UCSD-AML1 (cell line): Measurements from ENCODE around the gene PRKAG2.
A peak's percentile ranks its signal among the peaks of the same experiment; 100 is the strongest.
"Not testable (repeated sequence)": the region's sequence is repeated elsewhere in the genome, so short reads cannot be mapped to it uniquely, and the experiment has no call there.

Experiments
- DNase-seq: peaks from one replicate; lab custom pipeline; 2025; ENCODE audit not compliant: unreplicated experiment; lab: John Stamatoyannopoulos, UW

The PRKAG2 gene

DNA sequence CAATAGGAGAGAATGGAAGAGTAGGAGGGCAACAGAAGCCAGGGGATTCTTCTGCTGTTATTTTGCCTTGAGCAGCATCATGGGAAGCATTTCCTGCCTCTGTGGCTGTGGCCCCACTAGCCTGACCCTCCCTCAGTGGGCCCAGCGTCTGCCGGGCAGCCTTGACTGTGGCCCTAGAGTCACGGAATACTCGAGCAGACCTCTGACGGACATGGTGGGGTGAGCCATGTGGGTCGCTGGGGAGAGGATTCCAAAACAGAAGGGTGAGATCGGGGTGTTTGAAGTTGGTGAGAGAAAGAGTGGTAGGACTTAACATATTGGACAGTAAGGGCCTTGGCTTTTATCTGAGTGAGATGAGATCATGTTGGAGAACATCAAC lies 8.3 kb upstream of the PRKAG2 start:
- DNase-seq, result no peak

DNA sequence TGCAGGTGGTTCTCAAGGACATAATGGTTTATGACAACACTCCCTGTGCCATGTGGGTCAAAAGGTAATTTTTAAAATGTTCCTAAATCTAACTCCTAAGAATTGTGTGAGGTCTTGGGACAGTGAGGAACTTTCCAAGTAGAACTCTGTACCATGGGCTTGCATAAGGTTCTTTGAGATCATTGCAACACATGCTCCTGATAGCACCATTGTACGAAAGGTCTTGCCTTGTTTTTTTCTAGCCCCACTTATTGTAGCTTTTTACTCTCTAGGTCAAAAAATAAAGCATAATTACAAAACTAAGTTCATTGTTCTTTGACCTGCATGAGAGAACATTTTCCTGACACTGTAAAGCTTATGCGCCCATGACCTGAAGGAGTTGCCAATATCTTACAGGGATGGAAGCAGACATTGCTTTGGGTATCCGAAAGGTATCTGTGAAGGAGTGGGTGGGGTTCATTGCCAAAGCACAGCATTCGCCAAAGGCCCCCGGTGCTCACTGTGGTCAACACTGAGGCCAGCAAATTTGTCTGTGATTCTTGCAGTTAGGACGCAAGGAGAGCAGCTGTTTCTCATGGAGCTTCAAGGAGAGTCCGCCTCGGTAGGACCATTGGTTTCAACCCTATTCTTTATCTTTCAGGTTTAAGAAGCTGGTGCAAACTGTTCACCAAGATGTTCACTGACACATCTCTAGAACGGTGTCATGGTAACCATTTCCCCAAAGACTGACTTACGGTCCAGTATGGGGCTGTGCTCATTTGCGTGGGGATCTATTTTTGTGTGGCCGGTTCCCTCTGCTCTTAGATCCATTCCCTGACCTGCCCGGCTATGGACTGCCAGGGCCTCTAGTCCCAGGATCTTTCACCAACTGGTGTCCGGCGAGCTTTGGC lies 7.6 kb upstream of the PRKAG2 start:
- no peak for DNase-seq

DNA sequence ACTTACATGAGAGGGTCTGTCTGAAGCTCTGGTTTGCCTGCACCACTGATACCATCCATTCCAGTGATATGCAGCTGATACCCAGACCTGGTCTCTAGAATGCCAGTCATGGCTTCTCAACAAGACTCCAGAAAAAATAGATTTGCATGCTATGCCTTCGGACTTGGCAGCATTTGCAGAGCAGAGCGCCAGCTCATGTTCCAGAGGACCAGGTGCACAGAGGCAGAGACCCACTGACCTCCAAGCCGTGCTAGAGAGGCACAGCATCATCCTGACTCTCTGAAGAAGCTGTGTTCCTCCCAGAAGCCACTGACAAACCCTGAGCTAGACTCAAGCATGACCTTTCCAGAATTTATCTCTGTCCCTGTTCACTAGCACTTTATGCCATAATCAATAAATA lies 6.9 kb upstream of the PRKAG2 start:
- no peak for DNase-seq

DNA sequence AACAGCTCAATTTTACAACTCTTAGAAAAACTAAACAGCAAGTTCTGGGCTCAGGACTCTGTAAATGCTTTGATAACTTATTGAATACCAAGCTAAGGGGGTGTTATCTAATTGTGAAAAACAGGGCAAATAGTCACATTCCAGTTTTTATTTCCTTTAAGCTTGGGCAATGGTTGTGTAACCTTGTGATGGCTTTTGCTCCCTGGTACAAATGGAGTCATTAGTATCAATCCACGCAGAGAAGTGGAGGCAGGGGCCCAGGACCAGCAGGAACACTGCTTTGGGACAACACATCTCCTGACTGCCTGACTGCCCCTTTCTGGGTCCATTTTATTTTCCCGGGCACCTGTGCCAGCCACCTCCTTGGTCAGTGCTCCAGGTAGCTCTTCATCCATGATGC lies 5.8 kb upstream of the PRKAG2 start:
- DNase-seq, result no peak

DNA sequence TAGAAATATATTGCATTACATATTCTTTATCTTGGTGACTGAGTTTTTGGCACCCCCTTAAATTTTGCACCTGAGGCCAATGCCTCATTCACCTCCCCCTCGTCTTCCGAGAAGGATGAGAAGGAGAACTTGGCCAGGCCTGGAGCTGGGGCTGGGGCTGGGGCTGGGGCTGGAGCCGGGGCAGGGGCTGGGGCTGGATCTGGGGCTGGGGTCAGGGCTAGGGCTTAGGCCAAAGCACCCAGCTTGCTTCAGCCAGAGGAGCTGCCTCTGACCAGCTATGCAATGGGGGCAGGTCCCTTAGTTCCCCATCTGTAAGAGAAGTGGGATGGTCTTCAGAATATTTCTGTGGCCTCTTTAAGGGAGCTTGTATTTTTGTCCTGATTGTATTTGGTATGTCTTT lies 3.8 kb upstream of the PRKAG2 start:
- no peak for DNase-seq

DNA sequence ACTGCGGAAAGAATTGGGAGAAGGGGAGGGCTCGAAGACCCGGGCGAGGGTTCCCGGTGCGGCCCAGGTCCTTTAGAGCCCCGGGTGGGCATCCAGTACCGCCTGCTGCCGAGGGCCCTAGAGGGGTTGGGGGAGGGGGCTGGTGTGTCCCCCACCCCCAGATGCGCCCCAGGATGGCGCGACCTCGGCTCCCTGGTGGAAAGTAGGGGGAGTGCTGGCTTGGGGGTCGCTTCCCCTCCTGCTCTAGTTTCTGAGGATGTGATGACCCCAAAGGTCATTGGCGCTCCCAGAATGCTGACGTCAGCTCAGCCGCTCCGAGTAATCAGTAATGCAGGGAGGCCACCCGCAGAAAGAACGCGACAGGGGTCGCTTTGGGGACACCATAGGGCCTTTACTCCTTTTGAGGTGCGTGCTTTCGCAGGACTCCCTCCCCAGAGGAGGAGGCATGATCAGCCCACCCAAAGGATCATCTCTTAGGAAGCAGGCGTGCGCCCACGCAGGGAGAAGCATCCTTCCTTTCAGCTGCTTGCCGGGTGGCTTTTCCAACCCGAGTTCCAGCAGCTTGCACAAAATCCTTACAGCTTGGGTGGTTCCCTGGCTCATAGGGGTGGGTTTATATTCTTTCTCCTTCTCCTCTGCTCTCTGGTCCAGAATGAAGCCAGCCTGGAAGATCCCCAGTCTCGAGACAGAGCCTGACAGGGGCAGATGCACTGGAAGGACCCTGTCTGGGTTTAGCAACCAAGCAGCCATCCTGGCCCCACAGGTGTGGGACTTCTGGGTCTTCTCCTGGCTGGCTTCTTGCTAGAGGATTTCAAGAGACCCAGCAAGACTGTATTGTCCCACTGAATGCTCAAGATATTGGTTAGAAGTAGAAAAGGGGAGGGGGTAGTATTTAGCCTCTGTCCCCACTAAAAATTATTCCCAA lies 1.3 kb upstream of the PRKAG2 start:
- no peak for DNase-seq

DNA sequence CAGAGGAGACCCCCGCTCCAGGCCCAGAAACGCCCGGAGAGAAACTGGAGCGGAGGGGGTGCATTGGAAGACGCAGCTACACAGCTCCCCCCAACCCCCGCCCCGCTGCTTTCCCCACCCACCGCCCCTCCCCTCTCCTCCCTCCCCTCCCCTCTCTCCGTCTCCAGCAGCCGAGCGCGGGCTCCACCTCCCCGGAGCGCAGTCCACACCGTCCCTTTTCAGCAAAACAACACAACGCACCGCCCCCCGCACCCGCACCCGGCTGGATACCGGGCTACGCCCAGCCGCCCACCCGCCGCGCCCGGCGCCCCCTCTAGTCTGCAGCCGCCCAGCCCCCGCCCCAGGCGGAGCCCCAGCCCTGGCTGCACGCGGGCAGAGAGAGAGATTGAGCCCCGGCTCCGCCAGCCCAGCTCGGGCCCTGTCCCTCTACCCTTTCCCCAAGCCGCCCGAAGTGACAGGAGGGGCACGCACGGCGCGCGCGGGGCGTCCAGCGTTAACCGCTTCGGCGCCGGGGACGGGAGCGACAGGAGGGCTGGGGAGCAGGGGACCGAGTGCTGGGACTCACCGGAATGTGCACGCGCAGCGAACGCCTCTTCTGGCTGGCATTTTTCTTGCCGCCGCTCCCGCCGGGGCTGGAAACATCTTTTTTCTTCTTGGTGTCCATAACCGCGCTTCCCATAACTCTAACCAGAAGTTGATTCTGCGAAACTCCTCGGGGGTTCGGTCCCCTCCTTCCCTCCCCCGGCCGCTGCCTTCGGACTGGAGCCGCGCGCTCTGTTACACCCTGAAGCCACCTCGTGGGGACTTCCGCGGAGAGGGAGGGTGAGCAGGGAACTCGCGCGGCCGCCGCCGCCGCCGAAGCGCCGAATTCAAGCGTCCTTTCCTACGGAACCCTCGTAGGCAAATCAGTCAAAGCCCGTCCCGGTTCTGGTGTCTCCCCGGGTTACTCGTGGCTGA lies 695 bp downstream of the PRKAG2 start:
- DNase-seq, result peak; percentile 53

DNA sequence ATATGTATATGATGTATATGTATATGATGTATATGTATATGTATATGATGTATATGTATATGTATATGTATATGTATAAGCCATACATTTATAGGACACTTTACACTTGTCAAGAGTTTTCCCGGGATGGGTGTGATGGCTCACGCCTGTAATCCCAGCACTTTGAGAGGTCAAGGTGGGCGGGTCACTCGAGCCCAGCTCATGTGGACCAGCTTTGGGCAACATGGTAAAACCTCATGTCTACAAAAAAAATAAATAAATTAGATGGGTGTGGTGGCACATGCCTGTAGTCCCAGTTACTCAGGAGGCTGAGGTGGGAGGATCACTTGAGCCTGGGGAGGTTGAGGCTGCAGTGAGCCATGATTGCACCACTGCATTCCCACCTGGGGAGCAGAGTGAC lies 2.4 kb downstream of the PRKAG2 start:
- DNase-seq, result not testable (repeated sequence)

DNA sequence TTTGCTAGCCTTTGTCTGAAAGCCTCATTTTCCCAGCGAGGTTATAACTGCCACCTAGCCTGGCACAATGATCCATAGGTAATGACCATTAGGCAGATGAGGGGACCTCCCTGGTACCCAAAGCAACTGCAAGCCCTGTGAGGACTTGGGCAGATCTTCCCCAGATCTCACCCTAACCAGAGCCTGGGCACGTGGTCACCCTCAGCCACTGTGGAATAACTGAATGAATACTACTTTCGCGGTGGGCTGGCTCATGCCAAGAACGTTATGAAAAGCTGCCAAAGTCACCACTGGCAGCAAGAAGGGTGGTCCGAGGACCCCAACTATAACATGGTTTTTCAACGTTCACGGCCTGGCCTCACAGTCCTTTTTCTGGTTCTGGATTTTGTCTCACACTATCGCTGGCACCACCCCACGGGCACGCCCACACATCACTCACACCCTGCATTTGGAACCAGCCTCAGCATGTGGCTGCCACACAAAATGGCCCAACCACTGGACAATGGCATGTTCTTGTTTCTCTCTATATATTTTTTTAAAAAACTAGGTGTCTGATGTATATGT lies 3.4 kb downstream of the PRKAG2 start:
- DNase-seq, result no peak

DNA sequence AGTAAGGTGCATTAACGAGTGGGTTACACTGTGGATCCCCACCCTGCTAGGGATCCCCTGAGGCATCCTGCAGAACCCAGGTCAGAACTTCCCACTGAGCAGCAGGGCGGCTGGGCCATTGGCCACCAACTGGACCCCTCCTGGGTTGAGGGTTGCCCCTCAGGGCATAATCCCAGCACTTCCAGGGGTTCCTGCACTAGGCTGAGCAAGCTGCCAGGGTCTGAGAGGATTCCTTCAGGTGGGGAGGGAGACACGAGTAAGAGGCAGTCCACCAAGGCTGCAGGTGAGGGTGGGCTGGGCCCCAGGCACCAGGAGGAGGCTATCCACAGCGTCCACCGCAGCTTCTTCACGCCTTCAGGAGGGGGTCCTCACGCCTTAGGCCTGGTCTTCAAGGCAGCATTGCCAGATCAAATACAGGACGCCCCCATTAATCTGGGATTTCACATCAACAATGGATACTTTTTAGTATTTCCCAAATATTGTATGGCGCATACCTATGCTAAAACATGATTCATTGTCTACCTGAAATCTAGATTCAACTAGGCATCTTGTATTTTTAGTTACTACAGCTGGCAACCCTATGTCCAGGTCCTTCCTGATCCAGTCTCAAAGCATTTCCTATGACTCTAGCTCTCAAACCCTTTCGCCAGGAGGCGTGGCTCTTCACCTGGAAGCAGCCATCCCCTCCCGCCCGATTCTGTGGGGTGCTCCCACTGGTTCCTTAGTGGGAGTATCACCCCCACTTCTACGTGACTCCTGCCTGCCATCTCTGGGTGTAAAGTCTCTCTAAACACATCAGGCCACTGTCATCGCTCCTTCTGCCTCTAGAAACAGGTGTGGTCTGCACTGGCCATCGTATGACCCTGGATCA lies 4.1 kb downstream of the PRKAG2 start:
- no peak for DNase-seq

DNA sequence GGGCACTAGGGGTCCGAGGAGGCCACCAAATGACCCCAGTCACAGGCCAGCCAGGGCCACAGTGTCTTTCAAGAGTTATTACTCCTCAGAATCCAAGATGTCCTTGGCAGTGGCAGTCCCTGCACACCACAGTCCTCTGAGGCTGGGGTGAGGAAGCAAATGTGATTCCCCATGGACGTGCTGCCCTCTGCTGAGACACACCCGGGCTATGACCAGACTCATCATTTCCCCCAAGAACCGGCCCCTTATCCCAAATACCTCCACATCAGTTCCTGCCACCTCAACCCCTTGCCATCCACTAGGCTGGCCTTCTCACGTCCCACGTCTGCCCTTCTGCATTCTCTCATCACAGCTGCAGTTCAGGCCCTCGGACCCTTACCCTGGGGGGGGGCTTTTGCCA lies 5.0 kb downstream of the PRKAG2 start:
- DNase-seq, result no peak

DNA sequence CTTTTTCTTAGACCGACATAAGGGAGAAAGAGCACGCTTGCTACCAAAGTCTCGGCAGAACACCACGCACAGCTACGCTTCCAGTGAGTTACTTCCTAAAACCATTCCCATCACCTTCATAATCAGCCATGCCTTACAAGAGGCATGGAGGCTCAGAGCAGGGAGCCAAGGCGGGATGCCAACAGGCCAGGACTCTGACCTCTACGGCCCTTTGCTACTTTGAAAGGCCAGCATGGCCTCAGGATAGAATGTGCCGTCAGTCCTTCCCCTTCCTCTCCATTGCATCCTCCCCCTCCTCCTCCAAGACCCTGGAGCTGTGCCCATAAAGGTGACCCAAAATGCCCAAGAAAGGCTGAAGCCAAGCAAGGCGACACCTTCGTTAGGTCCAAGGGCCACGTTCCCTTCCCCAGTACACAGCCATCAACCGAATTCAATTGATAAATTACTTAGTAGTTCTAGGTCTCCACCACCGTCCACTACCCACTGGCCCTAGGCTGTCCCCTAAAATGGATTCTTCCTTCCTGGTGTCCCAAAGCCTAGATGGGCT lies 5.7 kb downstream of the PRKAG2 start:
- no peak for DNase-seq

DNA sequence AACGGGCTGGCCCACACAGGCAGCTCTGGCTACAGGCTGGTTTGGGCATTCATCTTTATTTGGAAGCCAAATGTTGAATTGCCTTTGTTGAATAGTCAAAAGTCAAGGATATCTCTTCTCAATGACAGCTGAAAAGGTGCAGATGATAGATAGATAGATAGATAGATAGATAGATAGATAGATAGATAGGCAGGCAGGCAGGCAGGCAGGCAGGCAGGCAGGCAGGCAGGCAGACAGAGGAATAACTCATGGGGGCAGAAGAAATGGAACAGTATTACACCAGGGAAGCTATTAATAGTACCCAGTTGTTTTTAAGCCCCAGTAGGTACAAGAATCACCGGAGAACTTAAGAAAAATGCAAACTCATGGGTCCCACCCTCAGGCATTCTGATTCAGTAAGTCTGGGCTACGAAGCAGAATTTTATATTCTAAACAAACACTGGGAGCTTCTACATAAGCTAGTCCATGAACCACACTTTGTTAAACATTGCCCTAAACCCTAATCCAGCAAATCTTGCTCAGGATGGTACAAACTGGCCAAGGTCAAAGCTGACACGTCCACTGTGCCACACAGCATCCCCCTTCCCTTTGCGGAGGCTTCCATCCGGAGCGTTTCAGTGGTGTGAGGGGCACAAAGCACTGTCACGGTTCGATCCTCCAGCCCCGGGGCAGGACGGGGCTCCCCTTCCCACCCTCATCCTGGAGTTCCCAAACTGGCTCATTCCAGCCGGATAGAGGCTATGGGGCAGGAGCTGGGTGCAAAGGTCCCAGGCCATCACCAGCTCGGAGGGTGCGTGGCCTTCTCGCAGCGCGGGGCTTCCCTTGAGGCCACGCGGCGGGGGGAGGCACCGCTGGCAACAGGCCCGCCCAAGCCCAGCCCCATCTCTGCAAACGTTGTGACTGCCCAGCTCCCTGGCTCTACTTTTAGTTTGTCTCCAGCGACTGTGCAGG lies 6.7 kb downstream of the PRKAG2 start:
- DNase-seq, result no peak

DNA sequence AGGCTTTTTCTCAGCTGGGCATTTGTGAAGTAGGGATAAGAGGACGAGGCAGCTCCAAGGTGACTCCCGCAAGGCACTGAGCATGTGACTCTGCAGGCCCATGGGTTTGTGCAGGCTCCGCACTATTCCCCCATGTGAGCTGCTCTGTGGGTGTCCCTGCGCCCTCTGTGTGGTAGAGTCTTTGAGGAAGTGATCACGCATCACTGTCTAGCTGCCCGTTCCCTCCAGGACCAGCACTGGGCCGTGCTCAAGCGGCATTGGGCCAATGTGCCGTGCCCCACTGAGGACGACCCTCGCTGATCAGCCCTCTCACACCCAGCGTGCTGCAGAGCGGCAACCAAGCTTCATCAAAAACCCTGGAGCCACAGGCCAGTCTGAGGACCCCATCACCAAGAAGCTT lies 7.5 kb downstream of the PRKAG2 start:
- DNase-seq, result no peak

DNA sequence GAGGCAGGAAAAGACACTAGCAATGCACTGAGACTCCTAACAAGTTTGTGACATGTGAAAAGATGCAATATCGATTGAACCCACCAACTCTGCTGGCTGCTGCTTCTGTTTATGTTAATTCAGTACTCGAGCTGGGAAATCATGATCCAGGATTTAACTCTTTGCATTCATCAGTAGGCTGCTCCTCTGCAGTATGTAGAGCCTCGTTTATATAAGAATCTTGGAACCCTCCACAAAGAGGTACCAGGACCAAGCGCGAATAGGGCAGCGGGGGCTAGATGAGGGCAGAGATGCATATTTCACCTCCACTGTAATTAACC lies 7.8 kb downstream of the PRKAG2 start:
- no peak for DNase-seq

DNA sequence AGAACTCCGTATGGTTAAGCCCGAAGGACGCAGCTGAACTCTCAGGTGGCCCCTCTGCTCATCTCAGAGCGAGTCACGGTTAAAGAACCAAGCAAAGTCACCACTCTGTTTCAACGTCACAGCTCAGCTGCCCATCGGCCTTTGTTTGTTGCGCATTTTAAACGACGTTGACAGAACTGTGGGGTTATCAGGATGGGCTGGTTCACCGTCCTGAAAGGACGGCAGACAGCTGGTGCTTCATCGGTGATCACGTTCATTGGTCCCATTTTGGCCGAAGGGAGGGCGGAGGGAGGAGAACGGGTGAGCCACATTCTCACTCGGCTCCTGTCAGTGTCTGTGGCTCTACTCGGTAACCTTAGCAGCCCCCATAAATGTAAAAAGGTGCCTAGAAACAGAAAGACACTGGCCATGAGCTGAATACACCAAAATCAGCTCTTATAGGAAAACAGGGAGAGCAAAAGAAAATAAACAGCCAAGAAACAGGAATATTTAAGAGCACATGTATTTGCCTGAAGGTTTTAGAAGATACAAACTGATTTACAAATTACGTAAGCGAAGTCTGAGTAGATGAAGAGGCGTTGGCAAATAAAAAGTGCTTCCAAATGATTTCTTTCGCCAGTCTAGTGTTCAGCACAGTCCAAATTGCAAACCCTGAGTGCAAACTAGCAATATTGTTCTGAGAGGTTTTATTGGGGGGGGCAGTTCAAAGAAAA lies 8.4 kb downstream of the PRKAG2 start:
- no peak for DNase-seq

DNA sequence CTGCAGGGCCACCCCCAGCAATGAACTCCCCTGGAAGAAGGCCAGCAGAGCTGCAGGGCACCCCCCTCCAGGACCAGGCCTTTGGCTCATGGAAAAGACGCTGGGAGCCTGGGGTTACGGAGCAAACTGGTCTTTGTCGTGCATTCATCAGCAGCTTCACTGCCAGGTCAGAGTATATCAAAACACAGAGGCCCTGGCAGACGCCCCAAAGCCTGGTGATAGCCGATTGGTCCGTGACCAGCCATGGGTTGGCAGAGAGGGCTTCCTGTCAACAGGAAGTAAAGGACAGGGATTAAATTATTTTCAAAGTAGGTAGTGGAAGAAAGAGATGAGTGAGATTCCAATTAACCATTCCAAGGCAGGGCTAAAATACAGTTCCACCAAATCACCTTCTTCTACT lies 9.0 kb downstream of the PRKAG2 start:
- no peak for DNase-seq
